ENCODE results near the gene KCNF1.

DNA sequence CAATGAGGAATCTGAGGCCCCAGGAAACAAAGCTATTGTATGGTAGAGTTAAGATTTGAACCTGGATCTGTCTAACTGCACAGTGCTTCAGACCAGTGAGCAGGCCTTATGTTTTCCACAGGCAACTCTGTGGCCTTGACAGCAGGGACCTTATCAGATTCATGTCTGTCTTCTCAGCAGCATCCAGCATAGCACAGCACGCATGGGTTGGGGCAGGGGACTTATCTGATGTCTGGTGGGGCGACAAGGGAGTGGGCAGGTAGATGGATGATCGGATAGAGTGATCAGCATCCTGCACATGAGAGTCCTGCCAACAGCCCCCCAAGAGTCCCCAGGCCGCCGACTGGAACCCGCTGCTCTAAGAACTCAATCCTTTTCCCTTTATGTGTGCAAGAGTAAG lies 28.7 kb upstream of the KCNF1 start:
- TF ChIP-seq CTCF (IDR thresholded peaks at IDR 0.05; ENCODE audit: control extremely low read depth in 1 of 3, insufficient read depth in 1 of 3, low read depth in 1 of 3, low read length in 3 of 3) (no peak), EZH2 (IDR thresholded peaks at IDR 0.05; ENCODE audit: low read depth, low read length, severe bottlenecking) (no peak), RAD21 (IDR thresholded peaks at IDR 0.05 in 1 of 2, conservative IDR thresholded peaks at IDR 0.05 in 1 of 2; ENCODE audit: low read depth in 2 of 2, low read length in 2 of 2) (no peak), POLR2A (IDR thresholded peaks at IDR 0.05; ENCODE audit: control extremely low read depth in 1 of 2, low read depth in 2 of 2, low read length in 2 of 2) (no peak)
